GM20000 (cell line): Measurements from ENCODE around the gene BTBD9.

Experiments used
- DNase-seq: peaks from one replicate; pipeline ENCODE4 v3.0.0; 2012; ENCODE audit warnings: low spot score
- TF ChIP-seq, protein P1 (sequence below): IDR thresholded peaks from 2 replicates; pipeline ENCODE4 v1.5.1; 2012; ENCODE audit warnings: mild to moderate bottlenecking, control low read depth; ENCODE audit errors: extremely low read depth, missing control alignments

Gene BTBD9

GRCh38 chr6:38156818-38157565, 482.7 kb downstream of the BTBD9 start:
- TF ChIP-seq, protein P1, sequence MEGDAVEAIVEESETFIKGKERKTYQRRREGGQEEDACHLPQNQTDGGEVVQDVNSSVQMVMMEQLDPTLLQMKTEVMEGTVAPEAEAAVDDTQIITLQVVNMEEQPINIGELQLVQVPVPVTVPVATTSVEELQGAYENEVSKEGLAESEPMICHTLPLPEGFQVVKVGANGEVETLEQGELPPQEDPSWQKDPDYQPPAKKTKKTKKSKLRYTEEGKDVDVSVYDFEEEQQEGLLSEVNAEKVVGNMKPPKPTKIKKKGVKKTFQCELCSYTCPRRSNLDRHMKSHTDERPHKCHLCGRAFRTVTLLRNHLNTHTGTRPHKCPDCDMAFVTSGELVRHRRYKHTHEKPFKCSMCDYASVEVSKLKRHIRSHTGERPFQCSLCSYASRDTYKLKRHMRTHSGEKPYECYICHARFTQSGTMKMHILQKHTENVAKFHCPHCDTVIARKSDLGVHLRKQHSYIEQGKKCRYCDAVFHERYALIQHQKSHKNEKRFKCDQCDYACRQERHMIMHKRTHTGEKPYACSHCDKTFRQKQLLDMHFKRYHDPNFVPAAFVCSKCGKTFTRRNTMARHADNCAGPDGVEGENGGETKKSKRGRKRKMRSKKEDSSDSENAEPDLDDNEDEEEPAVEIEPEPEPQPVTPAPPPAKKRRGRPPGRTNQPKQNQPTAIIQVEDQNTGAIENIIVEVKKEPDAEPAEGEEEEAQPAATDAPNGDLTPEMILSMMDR: no peak
- DNase-seq: no peak

GRCh38 chr6:38155621-38156204, 484.0 kb downstream of the BTBD9 start:
- TF ChIP-seq, protein P1: no peak
- no peak for DNase-seq

DNA sequence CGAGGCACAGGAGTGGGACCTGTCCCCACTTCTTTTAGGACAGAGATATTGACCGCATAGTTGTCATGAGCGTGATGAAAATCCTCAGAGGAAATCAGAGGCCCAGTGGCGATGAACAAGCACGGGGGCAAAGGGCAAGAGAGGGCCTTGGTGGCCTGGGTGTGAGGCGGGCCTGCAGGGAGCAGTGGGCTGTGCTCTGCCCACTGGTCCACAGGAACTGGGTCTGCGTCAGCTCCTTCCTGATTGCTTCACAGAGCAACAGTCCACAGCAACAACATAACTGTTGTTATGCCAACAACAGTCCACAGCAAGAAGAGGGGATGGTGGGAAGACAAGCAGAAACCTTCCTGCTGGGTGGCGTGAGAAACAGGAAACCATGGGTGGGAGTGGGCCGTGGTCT, 484.6 kb downstream of the BTBD9 start:
- DNase-seq: no peak
- TF ChIP-seq, protein P1: no peak

- no peak for DNase-seq
- TF ChIP-seq, protein P1: no peak
These were observed 485.0 kb downstream of the BTBD9 start for GRCh38 chr6:38154731-38155130.

DNA sequence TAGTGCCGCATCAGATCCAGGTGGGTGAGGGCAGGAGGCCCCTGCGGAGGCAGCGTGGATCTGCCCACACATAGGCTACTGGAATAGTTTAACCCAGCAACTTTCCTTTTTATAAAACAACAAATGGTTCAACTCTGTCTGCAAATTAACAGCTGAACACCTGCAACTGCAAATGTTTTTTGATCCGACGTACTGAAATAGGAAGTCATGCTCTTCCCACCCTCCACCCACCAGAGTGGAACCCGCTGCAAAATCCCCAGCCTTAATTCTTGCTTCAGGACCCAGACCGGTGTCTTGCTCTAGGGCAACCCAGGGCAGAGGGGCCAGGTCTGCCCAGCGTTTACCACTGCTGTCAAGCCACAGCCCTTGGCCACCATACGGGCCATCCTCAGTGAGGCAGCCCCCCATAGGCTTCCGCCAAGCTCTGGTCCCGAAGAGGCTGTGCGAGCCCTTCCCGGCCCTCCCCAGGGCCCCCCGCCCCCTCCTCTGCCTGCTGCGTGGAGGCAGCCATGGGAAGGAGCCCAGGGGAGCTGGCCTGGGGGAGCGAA, 485.9 kb downstream of the BTBD9 start:
- TF ChIP-seq, protein P1: no peak

GRCh38 chr6:38153076-38153797, 486.5 kb downstream of the BTBD9 start:
- TF ChIP-seq, protein P1: no peak
- DNase-seq: no peak

More for the DNA sequence above, 485.9 kb downstream of the BTBD9 start:
- DNase-seq: no peak

GRCh38 chr6:38152620-38153019, 487.1 kb downstream of the BTBD9 start:
- DNase-seq: no peak
- TF ChIP-seq, protein P1: no peak
